CD4-positive, alpha-beta T cell (primary cell): ENCODE measurements around the gene BDKRB2. TPM values are rescaled to one million over a fixed set of nuclear protein-coding genes. Genes with fewer than 3 reads are reported as not detected.
A peak's percentile ranks its signal among the peaks of the same experiment; 100 is the strongest.

Source experiments
- ATAC-seq: fragments of 200-7000 bp; cut with Tn5 transposase; one replicate; pipeline ENCODE4 v1.10.0; 2022; ENCODE audit warnings: mild to moderate bottlenecking; ENCODE audit not compliant: poor library complexity
- CTCF ChIA-PET: fragments of 350-600 bp; sonication (Branson Sonifier 250); formaldehyde crosslinking; loops from one replicate; lab custom pipeline; 2021; ENCODE audit warnings: antibody characterized with exemption, inconsistent platforms; lab: Charles Lee
- POLR2A ChIA-PET: fragments of 350-600 bp; sonication (Branson Sonifier 250); formaldehyde crosslinking; loops from one replicate; lab custom pipeline; 2021; ENCODE audit warnings: antibody characterized with exemption, inconsistent platforms; lab: Charles Lee
- DNase-seq, 14 experiments: peaks; one replicate each; pipeline ENCODE4 v3.0.0-alpha.2; 2013 to 2020; ENCODE audit warnings: mixed read lengths in 2 of 14
- H3K27ac ChIP-seq, 2 donors: one replicate each; pipeline versions ENCODE4 v1.5.1 to v1.7.0; 2013; ENCODE audit warnings: low read length in 2 of 2, low read depth in 1 of 2, mild to moderate bottlenecking in 1 of 2
- H3K27me3 ChIP-seq, 2 experiments: 1 replicate in 1 of 2; 2 replicates in 1 of 2; pipeline versions ENCODE4 v1.6.1 to v1.7.0; 2013; ENCODE audit warnings: low read length in 2 of 2, control low read depth in 1 of 2, mild to moderate bottlenecking in 1 of 2, moderate library complexity in 1 of 2; ENCODE audit not compliant: insufficient read depth in 2 of 2, control insufficient read depth in 1 of 2
- H3K36me3 ChIP-seq: one replicate; pipeline ENCODE4 v1.6.1; 2013; ENCODE audit warnings: low read length, control low read depth; ENCODE audit not compliant: insufficient read depth
- H3K4me1 ChIP-seq: one replicate; pipeline ENCODE4 v1.6.1; 2013; ENCODE audit warnings: low read length, control low read depth; ENCODE audit not compliant: insufficient read depth
- H3K4me3 ChIP-seq: one replicate; pipeline ENCODE4 v1.5.1; 2013; ENCODE audit warnings: mild to moderate bottlenecking, low read length, moderate library complexity
- H3K9me3 ChIP-seq, 2 experiments: 1 replicate in 1 of 2; 2 replicates in 1 of 2; pipeline versions ENCODE4 v1.6.1 to v1.7.0; 2013; ENCODE audit warnings: low read length in 2 of 2, mild to moderate bottlenecking in 2 of 2, control low read depth in 1 of 2, moderate library complexity in 1 of 2; ENCODE audit not compliant: control insufficient read depth in 1 of 2, insufficient read depth in 1 of 2
- H3K27ac Mint-ChIP-seq: one replicate; pipeline ENCODE4 v1.8.0; 2020; ENCODE audit warnings: mixed read lengths
- H3K27me3 Mint-ChIP-seq: one replicate; pipeline ENCODE4 v1.8.0; 2021; ENCODE audit warnings: mixed read lengths
- H3K36me3 Mint-ChIP-seq: one replicate; pipeline ENCODE4 v1.8.0; 2021; ENCODE audit warnings: low read depth, mixed read lengths
- H3K4me1 Mint-ChIP-seq: one replicate; pipeline ENCODE4 v1.8.0; 2021; ENCODE audit warnings: low read depth, mixed read lengths
- H3K4me3 Mint-ChIP-seq: one replicate; pipeline ENCODE4 v1.8.0; 2020; ENCODE audit warnings: mild to moderate bottlenecking, mixed read lengths
- H3K9me3 Mint-ChIP-seq: one replicate; pipeline ENCODE4 v1.8.0; 2020; ENCODE audit warnings: mixed read lengths
- intact Hi-C, 2 experiments: fragments of 100-400 bp; cut with DNase I in 1 of 2; cut with micrococcal nuclease in 1 of 2; formaldehyde crosslinking; loops; one replicate each; pipeline versions ENCODE4 v1.15.1 to v1.9.0; 2023 to 2025; cut with DNase I, micrococcal nuclease
- total RNA-seq, 174 experiments: library from RNA in 2 of 174; stranded (reverse) in 2 of 174; gene quantifications; one replicate each; pipeline ENCODE4 v1.2.3 and lab custom pipeline; 2021 to 2026
- TF ChIP-seq, protein P1 (sequence below): fragments of 200-600 bp; IDR thresholded peaks from one replicate; pipeline ENCODE4 v1.8.0; 2022; ENCODE audit warnings: antibody characterized with exemption, mild to moderate bottlenecking

BDKRB2 gene
- total RNA-seq, 2 experiments from 2014 or later, result not detected

GRCh38 chr14:96197163-96197852 lies 7.3 kb upstream of the BDKRB2 start:
- intact Hi-C loops, result no loop called here
- H3K36me3 ChIP-seq, result no peaks in the 10 kb centered on the region
- peaks cover 0 to 25% of the 10 kb centered on the region in 2 experiments for H3K9me3 ChIP-seq
- TF ChIP-seq, protein P1, sequence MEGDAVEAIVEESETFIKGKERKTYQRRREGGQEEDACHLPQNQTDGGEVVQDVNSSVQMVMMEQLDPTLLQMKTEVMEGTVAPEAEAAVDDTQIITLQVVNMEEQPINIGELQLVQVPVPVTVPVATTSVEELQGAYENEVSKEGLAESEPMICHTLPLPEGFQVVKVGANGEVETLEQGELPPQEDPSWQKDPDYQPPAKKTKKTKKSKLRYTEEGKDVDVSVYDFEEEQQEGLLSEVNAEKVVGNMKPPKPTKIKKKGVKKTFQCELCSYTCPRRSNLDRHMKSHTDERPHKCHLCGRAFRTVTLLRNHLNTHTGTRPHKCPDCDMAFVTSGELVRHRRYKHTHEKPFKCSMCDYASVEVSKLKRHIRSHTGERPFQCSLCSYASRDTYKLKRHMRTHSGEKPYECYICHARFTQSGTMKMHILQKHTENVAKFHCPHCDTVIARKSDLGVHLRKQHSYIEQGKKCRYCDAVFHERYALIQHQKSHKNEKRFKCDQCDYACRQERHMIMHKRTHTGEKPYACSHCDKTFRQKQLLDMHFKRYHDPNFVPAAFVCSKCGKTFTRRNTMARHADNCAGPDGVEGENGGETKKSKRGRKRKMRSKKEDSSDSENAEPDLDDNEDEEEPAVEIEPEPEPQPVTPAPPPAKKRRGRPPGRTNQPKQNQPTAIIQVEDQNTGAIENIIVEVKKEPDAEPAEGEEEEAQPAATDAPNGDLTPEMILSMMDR, result no peak
- no peak overlapping the region for H3K4me3 ChIP-seq
- ChIA-PET CTCF (no interaction called here), POLR2A (no interaction called here)
- Mint-ChIP-seq H3K9me3 (no peaks in the 10 kb centered on the region), H3K27ac (no peak overlapping the region), H3K27me3 (peaks cover 19% of the 10 kb centered on the region), H3K4me1 (peaks cover 18% of the 10 kb centered on the region), H3K4me3 (no peak overlapping the region), H3K36me3 (no peaks in the 10 kb centered on the region)
- peaks cover 7% of the 10 kb centered on the region for H3K4me1 ChIP-seq
- ATAC-seq (no peak), DNase-seq (no peak)
- H3K27ac ChIP-seq, result no peak overlapping the region
- H3K27me3 ChIP-seq, result peaks cover 0 to 9% of the 10 kb centered on the region in 2 experiments

DNA sequence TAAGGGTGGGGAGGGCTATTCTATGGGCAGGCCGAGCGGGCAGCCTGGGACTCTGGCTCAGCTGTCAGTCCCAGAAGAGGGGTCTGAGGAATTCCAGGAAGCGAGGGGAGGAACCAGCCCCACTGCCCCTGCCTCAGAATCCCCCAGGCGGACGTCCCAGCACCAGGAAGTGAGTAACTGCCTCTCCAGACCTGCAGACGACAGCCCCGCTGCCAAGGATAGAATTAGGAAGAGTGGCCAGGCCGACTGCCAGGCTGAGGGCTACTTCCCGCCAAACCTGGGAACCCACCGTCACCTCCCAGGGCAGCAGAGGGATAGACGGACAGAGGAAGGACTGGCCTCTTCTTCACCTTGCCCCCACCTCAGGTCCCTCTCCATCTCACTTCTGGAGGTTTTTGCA lies 6.7 kb upstream of the BDKRB2 start:
- Mint-ChIP-seq H3K9me3 (no peaks in the 10 kb centered on the region), H3K4me3 (no peak overlapping the region), H3K4me1 (peaks cover 18% of the 10 kb centered on the region), H3K27me3 (peaks cover 22% of the 10 kb centered on the region), H3K27ac (no peak overlapping the region), H3K36me3 (no peaks in the 10 kb centered on the region)
- no peak overlapping the region for H3K4me3 ChIP-seq
- no peaks in the 10 kb centered on the region for H3K36me3 ChIP-seq
- TF ChIP-seq, protein P1, result no peak
- peak overlapping the region in 1 of 2 donors; percentile 6 for H3K27ac ChIP-seq
- ChIA-PET POLR2A (no interaction called here), CTCF (no interaction called here)
- H3K4me1 ChIP-seq, result peaks cover 7% of the 10 kb centered on the region
- H3K27me3 ChIP-seq, result peaks cover 0 to 10% of the 10 kb centered on the region in 2 experiments
- DNase-seq (no peak), ATAC-seq (no peak)
- intact Hi-C loops, result no loop called here
- peaks cover 0 to 25% of the 10 kb centered on the region in 2 experiments for H3K9me3 ChIP-seq

GRCh38 chr14:96198430-96199130 lies 6.1 kb upstream of the BDKRB2 start:
- Mint-ChIP-seq H3K36me3 (no peaks in the 10 kb centered on the region), H3K9me3 (no peaks in the 10 kb centered on the region), H3K4me3 (peak overlapping the region; percentile 43), H3K27me3 (peaks cover 28% of the 10 kb centered on the region), H3K4me1 (peaks cover 18% of the 10 kb centered on the region), H3K27ac (peak overlapping the region; percentile 67)
- ATAC-seq, result peak; percentile 32
- peaks cover 7% of the 10 kb centered on the region for H3K4me1 ChIP-seq
- peak in 4 of 14 experiments; percentile 13 to 38 (median 27) for DNase-seq
- ChIA-PET POLR2A (no interaction called here), CTCF (no interaction called here)
- H3K4me3 ChIP-seq, result peak overlapping the region; percentile 19
- TF ChIP-seq, protein P1, result no peak
- intact Hi-C loops, result no loop called here
- peaks cover 2 to 16% of the 10 kb centered on the region in 2 experiments for H3K27me3 ChIP-seq
- H3K36me3 ChIP-seq, result no peaks in the 10 kb centered on the region
- H3K9me3 ChIP-seq, result peaks cover 0 to 25% of the 10 kb centered on the region in 2 experiments
- peak overlapping the region in 1 of 2 donors; percentile 6 for H3K27ac ChIP-seq
